Dermis microvascular lymphatic vessel endothelial cell (primary cell): ENCODE measurements around the gene SPTBN1. TPM values are rescaled to one million over a fixed set of nuclear protein-coding genes. Genes with fewer than 3 reads are reported as not detected.

ENCODE experiments used
- DNase-seq, 2 donors: peaks; one replicate each; pipeline versions ENCODE4 v3.0.0 to v3.0.0-alpha.2; 2010; ENCODE audit warnings: low read depth in 2 of 2
- total RNA-seq: library from RNA; depleted of rRNA; stranded (reverse); fragments of >200 nt; gene quantifications from 2 replicates; pipeline ENCODE4 v1.2.1, GENCODE V29; 2014

SPTBN1 gene
- total RNA-seq, 1 donor from 2014 or later = 450 TPM

DNA sequence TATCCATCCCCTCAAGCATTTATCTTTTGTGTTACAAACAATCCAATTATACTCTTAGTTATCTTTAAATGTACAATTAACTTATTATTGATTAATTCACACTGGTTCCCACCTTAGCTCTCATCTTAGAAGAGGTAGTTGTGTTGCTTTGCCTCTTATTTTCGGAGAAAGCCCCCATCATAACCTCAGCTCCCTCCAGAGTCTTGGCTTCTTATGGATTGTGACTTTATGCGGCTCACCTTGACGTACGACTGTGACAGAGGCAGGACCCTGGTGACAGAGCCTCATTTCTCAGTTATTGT lies 132.9 kb downstream of the SPTBN1 start:
- DNase-seq = no peak

DNA sequence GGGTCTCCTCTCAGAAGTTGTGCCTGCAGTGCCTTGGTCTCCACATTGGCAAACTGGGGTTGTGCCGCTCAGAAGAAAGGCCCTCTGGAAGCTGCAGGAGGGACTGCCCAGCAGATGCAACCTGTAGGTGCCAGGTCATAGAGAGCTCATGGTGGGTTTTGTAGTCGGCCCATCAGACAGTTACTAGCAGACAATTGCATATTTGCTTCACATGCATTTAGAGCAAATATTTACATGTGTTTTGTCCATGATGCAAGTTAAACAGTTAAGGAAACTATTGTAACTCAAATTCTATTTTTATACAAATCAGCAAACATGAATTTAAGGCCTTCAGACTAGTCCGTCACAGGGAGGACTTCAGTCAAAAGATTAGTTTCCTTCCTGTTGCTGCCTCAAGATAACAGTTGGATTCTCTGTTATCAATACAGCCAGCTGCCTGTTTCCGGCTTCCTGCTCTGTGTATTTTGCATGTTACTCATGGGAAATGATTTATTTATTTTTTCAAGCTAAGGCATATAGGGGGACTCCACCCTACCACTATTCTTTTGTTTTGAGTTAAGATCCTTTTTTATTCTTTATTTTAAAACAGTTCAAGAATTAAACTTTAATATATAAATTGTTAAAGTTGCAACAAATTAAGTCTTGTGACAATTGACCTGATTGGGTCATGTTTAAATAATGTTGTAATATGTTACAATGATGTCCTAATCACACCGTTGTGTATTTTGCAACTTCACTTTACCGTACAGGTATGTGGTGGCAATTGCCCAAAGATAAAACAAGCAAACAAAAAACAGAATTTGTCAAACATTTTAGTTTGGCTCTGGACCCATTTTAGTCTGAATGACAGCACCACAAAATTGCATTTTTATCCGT lies 133.5 kb downstream of the SPTBN1 start:
- peak; percentile 92 to 99 for DNase-seq

DNA sequence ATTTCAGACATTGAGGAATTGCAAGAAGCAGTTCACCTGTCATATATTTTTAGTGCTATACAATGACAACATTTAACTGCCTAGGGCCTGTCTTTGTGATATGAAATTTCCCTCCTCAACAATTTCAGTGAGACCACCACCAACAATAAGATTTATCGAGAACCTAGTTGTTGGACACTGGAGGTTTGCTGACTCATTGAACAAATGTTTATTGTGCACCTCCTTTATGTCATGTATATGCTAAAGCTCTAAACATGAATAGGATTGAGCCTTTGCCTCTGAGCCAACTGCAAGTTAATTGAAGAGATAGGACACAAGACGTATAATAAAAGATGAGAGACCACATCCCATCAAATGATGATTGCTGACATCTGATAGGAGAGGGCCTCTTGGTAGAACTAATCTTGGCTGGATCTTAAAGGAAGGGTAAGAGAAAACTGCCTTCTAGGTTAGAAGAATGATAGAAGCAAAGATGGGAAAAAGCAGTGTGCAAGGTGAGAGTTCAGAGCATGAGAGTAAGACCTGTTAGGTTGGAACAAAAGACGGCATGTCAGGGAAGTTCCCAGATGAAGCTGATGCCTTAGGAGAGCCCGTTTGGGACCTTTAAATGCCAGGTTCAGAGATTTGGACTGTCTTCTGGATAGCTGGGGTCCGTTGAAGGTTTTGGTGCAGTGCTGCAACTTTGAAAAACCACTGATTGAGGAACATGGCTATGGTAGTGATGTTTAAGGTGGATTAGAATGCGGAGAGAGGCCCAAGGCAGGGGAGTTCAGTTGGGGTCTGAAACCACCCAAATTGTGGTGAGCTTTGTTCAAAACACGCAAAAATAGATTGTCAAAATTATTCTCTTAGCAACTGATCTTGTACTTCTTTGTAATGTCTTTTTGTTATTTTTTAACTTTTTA lies 134.3 kb downstream of the SPTBN1 start:
- no peak for DNase-seq

DNA sequence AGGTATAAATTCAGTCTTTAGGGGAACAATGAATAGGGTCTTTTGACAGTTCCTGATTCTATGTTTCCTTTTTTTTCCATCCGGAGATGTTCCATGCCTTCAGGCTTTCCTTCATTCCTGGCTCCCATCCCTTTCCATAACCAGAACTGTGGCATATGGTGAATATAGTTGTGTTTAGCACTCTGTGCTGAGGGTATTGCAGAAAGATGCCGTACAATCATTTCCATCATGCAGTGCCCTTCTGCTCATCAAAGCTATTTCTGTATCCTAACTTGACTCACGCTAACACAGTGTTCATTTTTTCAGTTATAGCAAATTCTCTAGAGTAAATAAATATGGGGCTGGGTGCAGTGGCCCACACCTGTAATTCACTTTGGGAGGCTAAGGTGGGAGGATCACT lies 135.4 kb downstream of the SPTBN1 start:
- no peak for DNase-seq

GRCh38 chr2:54593249-54593648 lies 137.1 kb downstream of the SPTBN1 start:
- no peak for DNase-seq

- DNase-seq = no peak
Observed at GRCh38 chr2:54594048-54594447, 137.9 kb downstream of the SPTBN1 start.

GRCh38 chr2:54595161-54595803 lies 139.2 kb downstream of the SPTBN1 start:
- DNase-seq = no peak

DNA sequence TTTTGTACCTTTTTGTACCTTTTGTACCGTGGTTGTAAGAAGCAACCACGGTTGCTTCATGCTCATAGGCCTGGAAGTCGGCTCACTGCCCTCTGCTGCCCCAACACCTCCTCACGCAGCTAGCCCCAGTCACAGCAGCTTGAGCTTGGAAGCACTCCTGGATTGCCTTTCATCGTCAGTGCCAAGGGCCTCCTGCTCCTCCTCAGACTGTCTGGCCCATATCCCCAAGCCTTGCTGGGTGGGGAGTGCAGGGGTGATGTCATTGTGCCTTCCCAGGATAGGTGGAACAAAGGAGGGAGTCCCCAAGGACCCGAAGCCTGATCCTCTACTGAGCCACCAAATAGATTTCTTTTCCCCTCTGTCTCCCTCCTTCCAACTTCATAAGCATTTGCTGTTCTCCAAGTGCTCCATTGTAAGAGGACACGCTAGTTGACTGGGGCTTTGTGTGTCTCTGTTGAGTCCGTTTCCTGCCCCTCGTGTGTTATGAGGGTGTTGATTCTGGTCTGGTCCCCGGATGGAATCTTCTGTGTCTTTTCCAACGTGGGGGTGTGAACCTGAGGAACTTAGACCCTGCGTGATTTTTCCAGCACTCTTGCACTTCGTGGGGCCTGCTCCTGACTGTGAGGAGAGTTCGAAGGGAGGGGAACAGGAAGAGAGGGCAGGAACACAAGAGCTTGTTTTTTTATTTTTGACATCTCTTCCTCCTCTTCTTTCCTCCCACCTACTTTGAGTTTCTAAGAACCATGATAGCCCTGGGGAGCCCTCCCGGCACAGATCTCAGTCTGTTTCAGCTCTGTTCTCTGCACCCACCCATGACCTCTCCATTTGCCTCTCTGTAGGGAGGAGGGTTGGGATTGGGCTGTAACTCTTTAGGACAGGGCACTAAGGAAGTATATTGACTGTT lies 140.1 kb downstream of the SPTBN1 start:
- DNase-seq = no peak

DNA sequence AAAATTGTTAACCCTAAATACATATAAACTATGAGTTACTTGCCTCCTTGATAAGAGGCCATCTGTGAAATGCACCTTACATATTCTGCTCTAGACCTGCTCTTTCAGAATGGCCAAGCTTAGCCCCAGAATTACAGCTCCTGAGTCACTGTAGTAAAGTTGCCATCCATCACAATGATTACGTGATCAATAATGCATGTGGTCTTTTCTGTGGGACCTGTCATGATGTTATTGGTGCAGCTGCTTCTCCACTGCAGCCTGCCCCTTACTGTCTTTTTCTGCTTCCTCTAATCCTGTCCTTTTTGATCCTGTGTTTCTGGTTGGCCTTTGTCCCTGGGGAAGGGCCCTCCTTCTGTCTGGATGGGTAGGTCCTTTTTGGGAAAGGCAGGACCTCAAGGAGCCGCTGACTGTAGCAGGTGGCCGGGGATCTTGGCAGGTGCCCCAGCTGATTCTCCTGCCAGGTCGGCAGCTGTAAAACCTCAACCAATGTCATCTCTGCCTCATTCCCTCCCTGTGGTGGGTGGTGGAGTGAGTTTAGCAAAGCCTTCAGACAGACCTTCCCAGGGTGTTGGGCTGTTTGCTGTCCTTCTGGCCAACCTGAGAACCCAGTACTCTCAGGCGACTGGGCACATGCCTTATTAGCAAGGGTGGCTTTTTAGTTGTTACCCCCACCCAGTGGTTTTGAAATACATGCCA lies 141.2 kb downstream of the SPTBN1 start:
- no peak for DNase-seq

DNA sequence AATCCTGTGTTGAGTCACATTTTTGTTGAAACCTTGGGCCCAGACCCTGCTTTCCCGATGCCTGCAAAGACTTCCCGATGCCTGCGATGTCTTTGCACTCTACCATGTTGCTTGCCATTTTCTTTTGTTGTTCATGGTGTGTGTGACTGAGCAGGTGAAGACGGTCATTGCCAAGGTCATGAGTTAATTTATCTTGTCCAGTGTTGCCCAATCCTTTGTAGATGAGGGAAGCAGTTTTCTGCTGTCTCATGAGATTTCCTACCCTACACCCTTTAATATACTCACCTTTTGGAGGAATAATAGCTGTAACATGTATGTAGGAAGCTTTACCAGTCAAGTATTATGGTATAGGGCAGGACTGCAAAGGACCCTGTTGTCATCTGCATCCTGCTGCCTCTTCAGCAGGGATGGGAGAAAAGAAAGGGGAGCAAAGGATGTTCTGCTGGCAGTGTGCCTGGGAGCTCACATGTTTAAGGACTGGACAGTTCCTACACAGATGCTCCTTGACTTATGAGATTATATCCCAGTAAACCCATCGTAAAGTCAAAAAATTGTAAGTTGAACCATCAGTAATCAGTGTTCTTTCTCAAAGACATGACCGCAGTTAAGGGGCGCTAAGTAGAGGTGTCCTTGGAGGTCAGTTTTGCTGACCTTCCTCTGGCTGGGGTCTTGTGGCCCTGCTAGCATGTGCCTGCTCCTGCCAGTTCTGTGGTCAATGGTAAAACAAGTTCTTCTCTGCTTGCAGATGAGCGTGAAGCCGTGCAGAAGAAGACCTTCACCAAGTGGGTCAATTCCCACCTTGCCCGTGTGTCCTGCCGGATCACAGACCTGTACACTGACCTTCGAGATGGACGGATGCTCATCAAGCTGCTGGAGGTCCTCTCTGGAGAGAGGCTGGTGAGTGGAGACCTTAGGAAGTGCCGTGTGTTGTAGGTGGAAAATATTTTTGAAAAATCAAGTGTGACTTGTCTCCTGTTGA lies 142.5 kb downstream of the SPTBN1 start:
- DNase-seq = no peak

DNA sequence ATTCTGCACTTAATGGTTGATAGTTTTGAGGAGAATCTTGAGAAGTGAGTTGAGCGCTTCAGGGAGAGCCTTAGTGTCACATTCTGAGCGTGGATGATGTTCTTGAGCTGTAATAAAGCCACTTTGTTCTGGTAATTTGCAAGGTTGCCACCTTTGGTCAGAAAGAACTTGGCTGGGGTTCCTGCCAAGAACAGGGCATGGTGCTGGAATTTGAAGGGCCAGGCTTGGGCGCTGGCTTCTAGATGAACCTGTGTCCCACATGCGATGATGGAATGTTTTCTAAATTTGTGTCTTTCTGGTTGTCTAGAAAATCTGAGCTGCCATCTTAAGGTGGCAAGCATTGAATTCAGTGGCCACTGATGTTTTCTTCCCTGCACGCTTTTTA lies 143.2 kb downstream of the SPTBN1 start:
- no peak for DNase-seq

DNA sequence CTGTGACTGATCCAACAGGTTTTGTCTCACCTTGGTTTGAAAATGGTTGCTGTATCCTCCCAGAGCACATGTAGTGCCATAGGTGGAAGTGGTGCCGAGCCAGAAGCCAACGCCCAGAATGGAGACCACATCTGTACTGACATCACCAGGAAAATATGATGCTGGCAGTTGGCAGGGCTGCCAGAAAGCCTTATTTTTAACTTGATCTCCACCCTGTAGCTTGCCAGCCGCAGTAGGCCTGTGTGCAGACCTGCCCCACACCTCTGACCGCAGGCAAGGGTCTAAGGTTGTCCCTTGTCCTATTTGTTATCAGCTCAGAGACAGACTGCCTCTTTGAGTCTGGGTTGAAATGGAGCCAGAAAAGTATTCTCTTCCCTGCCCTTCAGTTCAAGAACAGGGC lies 143.8 kb downstream of the SPTBN1 start:
- DNase-seq = peak; percentile 58 to 68

GRCh38 chr2:54601339-54601738 lies 145.2 kb downstream of the SPTBN1 start:
- no peak for DNase-seq

GRCh38 chr2:54602736-54603322 lies 146.7 kb downstream of the SPTBN1 start:
- no peak for DNase-seq

- DNase-seq = peak; percentile 70 to 94
Observed at GRCh38 chr2:54603357-54603756, 147.2 kb downstream of the SPTBN1 start.

GRCh38 chr2:54603796-54604195 lies 147.7 kb downstream of the SPTBN1 start:
- no peak for DNase-seq

DNA sequence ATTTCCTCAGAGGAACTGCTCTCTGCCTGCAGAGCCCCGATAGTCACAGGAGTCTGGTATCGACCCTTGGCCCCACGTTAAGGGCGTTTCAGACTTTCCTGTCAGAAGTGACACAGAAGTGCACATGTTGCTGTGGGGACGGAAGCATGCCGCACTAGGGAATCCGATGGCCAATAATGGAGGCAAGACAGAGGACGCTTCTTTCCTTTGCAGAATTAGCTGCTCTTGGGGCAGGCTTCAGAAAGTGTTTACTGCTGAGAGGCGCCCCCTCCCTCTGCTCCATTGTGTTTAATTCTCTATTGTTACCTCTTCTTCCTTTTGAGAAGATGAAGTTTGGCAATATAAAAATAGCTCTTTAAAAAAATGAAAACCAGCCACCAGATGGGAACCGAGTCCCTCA lies 148.7 kb downstream of the SPTBN1 start:
- peak in 1 of 2 donors; percentile 80 for DNase-seq

DNA sequence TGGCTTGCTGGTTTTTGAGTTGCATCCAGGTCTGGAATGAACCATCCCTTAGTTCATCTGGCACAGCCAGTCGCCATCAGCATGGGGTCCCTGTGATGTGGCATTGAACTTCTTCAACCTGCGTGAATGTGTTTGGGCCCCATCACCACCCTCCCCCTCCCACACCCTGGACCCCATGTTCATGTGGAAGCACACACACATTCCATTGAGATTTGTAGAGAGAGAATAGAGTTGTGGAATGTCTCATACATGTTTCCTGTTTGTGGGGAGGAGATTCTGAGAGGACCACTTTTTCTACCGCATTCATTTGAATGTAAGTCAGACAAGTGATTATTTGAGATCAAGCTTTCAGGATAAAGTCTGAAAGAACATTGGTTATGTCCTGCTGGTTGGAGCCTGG lies 149.7 kb downstream of the SPTBN1 start:
- DNase-seq = peak in 1 of 2 donors; percentile 70

- no peak for DNase-seq
Observed at GRCh38 chr2:54606393-54606958, 150.3 kb downstream of the SPTBN1 start.
